Fibroblast of upper back skin (primary cell): ENCODE data around the gene SHANK1.
"Not testable (repeated sequence)": the region's sequence is repeated elsewhere in the genome, so short reads cannot be mapped to it uniquely, and the experiment has no call there.

ENCODE experiments used
- DNase-seq: peaks from one replicate; pipeline ENCODE4 v3.0.0-alpha.2; 2013

The SHANK1 gene

DNA sequence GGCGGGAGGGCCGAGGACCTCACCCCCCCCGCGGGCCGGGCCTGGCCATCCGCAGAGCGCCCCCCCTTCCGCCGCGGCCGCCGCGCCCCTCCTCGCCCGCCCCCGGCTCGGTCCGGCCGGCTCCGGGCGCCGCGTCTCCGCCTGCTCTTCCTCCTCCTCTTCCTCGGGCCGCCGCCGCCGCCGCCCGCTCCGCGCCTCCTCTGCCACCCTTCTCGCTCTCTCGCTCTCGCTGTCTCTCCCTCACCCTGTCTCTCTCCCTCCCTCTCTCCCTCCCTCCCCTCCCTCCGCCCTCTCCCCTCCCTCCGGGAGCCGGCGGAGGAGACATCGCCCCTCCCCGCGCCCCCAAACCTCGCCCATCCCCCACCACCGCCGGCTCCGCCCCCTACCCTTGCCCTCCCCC, at the start of gene SHANK1:
SHANK1 (minus strand) TSS at position 237 of the 400 bp plus-strand sequence. CDS start 2,883 bp downstream, outside the sequence.
- peak; percentile 28 for DNase-seq

DNA sequence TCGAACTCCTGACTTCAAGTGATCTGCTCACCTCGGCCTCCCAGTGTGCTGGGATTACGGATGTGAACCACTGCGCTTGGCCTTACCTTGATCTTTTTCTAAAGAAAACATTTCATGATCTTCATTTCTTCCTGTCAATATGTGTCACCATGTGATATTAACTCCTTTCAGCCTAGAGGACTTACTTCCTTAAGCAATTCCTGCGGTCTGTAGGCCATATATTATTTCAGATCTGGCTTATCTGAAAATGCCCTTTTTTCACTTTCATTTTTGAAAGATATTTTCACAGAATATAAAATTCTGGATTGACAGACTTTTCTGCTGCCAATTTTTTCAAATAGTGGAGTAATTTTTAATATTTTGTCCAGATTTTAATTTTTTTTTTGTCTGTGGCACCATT, 48.7 kb upstream of the SHANK1 start:
- DNase-seq = no peak

- DNase-seq = not testable (repeated sequence)
Observed at GRCh38 chr19:50767263-50767662, 47.7 kb upstream of the SHANK1 start.

DNA sequence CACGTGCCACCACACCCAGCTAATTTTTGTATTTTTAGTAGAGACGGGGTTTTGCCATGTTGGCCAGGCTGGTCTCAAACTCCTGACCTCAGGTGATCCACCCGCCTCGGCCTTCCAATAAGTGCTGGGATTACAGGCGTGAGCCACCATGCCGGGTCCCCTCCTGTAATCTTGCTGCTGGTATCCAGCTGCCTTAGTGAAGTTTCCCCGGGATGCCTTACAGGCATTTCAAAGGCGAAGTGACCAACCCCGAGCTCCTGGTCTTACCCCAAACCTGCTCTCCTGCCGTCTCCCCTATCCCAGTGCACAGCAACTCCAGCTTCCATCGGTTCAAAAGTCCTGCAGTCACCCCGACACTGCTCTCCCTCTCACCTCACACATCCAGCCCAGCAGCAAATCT, 47.1 kb upstream of the SHANK1 start:
- DNase-seq = not testable (repeated sequence)

- no peak for DNase-seq
Observed at GRCh38 chr19:50764409-50764808, 44.8 kb upstream of the SHANK1 start.

DNA sequence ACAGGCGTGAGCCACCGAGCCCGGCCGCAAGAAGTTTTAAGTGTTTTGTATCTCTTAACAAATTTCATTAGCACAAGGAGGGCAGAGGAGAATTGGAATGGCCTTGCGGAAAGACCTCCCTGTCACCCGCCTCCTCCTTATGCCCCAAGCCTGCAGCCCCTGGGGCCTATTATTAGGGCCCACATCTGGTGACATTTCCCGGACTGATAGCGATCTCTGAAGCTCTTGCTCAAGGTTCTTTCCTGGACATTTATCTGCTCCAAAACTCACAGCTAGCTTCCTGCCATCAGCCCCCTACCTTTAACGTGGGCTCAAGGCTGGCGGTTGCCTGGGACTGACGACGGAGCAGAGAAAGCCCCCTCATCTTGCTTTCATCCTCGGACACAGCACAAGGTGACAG, 43.9 kb upstream of the SHANK1 start:
- DNase-seq = not testable (repeated sequence)

GRCh38 chr19:50761501-50761900, 41.9 kb upstream of the SHANK1 start:
- DNase-seq = not testable (repeated sequence)

DNA sequence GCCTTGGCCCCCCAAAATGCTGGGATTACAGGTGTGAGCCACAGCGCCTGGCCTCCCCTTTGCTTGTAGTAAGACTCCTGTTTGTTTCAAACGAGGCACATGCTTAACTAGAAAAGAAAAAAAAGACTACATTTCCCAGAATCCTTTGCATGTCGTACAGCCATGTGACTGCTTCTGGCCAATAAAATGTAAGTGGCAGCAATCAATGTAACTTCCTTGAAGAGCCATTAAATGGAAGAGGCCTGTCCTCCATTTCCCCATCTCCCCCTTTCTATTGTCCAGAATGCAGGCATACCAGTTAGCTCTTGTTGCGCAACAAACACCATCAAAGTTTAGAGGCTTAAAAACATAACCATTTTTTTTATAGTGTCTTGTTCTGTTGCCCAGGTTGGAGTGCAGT, 40.3 kb upstream of the SHANK1 start:
- peak; percentile 8 for DNase-seq

DNA sequence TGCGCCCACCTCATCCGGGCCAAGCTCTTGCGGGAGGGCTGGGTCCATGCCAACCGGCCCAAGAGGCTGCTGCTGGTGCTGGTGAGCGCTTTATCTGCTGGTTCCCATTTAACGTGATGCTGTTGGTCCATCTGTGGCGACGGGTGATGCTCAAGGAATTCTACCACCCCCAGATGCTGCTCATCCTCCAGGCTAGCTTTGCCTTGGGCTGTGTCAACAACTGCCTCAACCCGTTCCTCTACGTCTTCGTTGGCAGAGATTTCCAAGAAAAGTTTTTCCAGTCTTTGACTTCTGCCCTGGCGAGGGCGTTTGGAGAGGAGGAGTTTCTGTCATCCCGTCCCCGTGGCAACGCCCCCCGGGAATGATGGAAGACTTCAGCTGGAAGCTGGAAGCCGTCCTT, 39.5 kb upstream of the SHANK1 start:
- not testable (repeated sequence) for DNase-seq

- not testable (repeated sequence) for DNase-seq
Observed at GRCh38 chr19:50757624-50758023, 38.0 kb upstream of the SHANK1 start.

DNA sequence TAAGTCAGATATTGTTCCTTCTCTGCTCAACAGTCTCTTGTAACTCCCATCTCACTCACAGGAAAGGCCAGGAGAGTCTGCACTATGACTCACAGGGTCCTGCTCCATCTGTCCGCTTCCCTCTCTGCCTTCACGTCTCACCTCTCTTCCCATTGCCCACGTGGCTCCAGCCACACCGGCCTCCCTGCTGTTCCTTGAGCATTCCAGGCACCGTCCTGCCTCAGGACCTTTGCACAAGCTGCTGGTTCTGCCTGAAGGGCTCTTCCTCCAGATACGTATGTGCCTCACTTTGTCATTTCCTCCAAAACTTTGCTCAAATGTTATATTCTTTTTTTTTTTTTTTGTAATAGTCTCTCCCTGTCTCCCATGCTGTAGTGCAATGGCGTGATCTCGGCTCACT, 36.6 kb upstream of the SHANK1 start:
- DNase-seq = not testable (repeated sequence)

DNA sequence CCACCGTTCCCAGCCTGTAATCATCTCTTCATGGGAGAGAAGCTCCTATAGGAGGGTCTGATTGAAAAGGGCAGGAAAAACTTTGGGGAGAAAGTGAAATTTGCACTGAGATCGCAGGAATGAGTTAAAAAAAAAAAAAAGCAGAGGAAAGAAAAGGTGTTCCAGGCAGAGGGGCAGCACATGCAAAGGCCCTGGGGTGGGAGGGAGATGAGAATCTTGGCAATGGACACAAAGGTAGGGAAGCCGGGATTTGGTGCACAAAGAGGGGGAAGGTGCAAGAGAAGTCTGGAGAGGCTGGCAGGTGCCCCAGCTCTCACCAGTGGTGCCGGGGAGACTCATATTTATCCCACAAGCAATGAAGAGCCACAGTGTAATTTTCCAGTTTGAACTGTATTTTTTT, 34.3 kb upstream of the SHANK1 start:
- no peak for DNase-seq

GRCh38 chr19:50750010-50750409, 30.4 kb upstream of the SHANK1 start:
- no peak for DNase-seq

DNA sequence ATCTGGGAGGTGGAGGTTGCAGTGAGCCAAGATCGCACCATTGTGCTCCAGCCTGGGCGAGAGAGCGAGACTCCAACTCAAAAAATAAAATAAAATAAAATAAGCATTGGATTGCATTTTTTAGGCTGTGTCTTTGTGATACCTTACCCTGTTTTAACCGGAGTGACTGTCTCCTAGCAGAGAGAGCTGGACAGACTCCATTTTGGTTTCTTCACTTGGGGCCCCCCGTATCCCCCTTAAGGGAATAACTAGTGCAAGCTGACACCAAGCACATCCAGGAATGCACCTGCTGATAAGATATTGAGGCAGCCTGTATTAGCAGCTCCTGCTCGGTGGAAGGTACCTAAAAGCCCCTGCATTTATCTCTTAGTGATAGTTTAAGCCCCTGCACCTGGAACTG, 29.9 kb upstream of the SHANK1 start:
- no peak for DNase-seq

DNA sequence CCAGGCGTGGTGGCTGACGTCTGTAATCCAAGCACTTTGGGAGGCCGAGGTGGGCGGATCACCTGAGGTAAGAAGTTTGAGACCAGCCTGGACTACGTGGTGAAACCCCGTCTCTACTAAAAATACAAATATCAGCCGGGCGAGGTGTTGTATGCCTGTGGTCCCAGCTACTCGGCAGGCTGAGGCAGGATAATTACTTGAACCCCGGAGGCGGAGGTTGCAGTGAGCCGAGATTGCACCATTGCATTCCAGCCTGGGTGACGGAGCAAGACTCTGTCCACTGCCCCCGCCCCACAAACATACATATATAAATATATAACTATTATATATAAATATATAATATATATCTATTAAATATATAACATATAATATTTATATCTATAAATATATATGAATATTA, 27.5 kb upstream of the SHANK1 start:
- not testable (repeated sequence) for DNase-seq

DNA sequence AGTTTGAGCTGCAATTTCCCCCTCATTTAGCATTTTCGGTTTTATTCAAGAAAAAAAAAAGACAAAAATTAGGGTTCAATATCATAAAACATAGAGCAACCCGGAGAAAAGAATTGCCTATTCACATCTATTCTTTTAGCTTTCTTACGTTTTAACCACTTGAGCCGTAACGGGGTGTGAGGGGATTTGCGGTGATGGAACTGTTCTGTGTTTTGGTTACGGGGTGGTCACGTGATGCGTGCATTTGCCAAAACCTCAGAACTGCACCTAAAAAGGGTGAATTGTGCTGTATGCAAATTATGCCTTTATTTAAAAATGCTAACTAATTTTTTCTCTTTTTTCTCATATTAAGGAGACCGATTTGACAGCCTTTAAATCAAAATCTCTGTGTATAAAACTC, 25.6 kb upstream of the SHANK1 start:
- no peak for DNase-seq

DNA sequence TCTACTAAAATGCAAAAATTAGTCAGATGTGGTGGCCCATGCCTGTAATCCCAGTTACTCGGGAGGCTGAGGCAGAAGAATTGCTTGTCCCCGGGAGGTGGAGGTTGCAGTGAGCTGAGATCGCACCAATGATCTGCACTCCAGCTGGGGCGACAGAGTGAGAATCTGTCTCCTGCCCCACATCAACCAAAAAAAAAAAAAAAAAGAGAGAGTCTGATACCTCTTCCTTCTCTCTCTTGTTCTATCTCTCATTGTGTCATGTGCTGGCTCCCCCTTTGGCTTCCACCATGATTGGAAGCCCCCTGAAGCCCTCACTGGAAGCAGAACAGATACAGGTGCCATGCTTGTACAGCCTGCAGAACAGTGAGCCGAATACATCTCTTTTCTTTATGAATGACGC, 23.9 kb upstream of the SHANK1 start:
- no peak for DNase-seq

DNA sequence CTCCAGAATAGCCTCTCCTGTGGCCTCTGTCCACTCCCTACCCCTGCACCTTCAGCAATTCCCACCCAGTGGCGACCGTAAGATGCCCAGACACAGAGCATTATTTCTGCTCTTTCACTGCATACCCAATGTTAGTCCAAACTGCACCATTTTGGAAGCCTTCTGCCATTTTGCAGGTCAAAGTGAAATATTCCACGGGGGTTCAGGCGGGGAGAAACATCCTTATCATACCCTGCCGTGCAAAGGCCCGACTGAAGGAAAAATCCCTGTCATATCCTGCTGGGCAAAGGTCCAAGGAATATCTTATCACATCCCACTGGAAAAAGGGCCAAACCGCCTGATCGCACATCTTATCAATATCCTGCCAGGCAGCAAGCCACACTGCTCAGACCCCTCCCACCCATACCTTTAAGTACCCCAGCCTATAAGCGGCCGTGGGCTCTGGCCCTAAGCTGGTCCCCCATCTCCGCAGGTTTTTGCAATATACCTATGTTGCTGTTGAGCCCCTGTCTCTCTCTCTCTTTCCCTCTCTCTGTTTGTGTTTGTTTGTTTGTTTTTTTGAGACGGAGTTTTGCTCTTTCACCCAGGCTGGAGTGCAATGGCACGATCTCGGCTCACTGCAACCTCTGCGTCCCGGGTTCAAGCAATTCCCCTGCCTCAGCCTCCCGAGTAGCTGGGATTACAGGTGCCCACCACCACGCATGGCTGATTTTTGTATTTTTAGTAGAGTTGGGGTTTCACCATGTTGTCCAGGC, 21.8 kb upstream of the SHANK1 start:
- no peak for DNase-seq

GRCh38 chr19:50739914-50740426, 20.4 kb upstream of the SHANK1 start:
- DNase-seq = no peak

DNA sequence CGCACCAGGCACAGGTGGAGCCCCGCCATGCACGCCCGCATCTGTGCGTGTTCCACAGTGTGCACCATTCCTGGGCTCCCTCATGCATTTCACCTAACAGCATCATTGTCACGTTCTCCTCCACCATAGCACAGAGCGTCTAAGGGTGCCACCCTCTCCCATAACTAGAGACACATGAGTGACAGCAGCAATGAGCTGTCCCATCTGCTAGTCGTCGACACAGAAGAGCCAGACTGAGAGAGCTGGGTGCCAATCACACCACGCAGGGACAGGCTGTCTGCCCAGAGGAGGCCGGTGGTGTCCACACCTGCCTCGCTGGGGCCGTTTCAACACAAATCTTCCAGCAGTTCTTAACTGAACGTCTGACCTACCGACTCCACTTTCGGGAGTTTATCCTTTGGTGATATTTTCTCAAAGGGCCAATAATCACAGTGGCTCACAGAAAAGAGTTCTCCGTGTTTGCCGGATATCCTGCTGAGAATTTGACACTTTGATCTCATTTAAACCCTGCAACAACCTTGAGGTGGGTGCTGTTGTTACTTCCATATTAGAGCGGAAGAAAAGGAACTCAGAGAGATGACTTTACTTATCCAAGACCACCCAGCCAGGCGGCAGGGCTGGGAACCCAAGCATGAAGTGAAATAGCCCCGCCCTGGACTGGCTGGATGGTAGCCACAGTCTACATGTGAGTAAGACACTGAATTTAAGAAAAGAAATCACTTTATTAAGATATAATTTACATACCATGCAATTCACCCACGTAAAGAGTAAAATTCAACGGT, 19.7 kb upstream of the SHANK1 start:
- no peak for DNase-seq

DNA sequence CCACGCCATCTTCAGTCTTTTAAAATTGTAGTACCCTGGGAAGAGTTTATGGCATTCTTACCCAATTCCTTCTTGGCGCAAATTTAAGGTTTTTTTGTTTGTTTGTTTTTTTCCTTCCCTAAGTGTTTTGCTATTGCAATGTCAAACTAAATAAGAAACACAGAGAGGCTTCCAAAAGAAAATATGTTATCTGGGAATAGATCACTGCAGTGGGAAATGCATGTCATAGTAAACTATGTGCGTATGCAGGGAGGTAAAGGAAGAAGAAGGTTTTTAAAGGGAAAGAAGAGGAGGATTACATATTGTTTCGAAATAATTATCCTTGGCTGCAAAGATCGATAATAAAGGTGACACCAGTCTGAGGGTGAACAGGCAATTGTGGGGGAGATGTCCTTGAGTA, 16.7 kb upstream of the SHANK1 start:
- no peak for DNase-seq

DNA sequence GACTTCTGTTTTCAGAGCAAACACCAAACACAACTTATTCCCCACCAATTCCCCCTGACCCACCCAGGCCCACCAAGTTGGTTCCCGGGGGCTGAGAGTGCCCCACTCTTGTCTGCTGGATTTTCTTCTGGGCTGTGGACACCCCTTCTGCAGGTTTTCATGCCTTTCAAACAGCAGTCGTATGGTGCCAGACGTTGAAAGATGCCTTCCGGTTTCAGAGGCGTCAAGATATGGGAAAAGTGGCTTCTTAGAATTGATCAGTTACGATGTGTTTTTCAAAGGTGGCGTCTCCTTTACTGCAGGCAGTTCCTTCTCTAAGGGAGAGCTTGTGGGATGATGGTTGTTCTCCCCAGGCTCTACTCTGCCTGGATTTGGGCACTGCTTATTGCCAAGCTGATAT, 16.3 kb upstream of the SHANK1 start:
- DNase-seq = no peak

DNA sequence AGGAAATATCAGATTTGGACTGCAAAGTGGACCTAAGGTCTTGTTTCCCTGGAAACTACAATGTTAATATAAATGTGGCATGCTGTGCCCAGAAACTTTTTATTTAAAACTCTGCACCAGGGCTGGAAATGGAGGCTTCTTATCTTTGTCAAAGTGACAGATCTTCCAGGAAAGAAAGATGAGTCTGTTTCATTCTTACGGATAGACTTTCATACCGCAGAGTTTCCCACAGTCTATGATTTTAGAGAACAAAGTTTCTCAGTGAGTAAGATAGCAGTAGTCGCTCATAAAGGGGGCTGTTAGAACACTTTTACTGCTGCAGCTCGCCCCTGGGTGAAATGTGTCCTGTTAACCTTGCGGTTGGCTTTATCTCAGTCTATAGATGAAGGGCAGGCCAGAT, 10.3 kb upstream of the SHANK1 start:
- DNase-seq = no peak

- DNase-seq = peak; percentile 81
Observed at GRCh38 chr19:50728084-50728737, 8.6 kb upstream of the SHANK1 start.
